Gastrocnemius medialis (tissue), 4 donors: ENCODE results near the gene MYO1E.

Experiments
- CTCF ChIP-seq, 5 experiments: fragments of 450-650 bp in 3 of 5; fragments of 200-600 bp in 2 of 5; sonication (generic) in 2 of 5; IDR thresholded peaks in 4 of 5; conservative IDR thresholded peaks in 1 of 5; 1 replicate in 4 of 5; 2 replicates in 1 of 5; pipeline ENCODE4 v1.5.1; 2016 to 2019; ENCODE audit warnings: antibody characterized with exemption in 5 of 5, mild to moderate bottlenecking in 3 of 5, moderate library complexity in 3 of 5
- POLR2A ChIP-seq, 2 donors: fragments of 450-650 bp; IDR thresholded peaks; one replicate each; pipeline ENCODE4 v1.6.1; 2017; ENCODE audit warnings: antibody characterized with exemption in 2 of 2, mild to moderate bottlenecking in 2 of 2, moderate library complexity in 2 of 2

- TF ChIP-seq CTCF (IDR thresholded peaks at IDR 0.05 in 4 of 5, conservative IDR thresholded peaks at IDR 0.05 in 1 of 5) (no peak), POLR2A (IDR thresholded peaks at IDR 0.05) (no peak)
Observed at GRCh38 chr15:59340325-59340724, 32.3 kb downstream of the MYO1E start.
